CD14-positive monocyte (primary cell): Measurements from ENCODE around the gene NOTCH1. TPM values are rescaled to one million over a fixed set of nuclear protein-coding genes. Genes with fewer than 3 reads are reported as not detected.

Source experiments
- DNase-seq, 3 donors: peaks; one replicate each; pipeline ENCODE4 v3.0.0-alpha.2; 2011 to 2022
- H2AFZ ChIP-seq: 2 replicates; pipeline ENCODE4 v1.6.0; 2012; ENCODE audit warnings: mild to moderate bottlenecking, low read depth, low read length, inconsistent platforms; ENCODE audit not compliant: insufficient read depth, poor library complexity, severe bottlenecking
- H3K27ac ChIP-seq, 2 donors: 1 replicate in 1 of 2; 2 replicates in 1 of 2; pipeline ENCODE4 v1.5.1; 2012 to 2013; ENCODE audit warnings: low read length in 2 of 2, control low read depth in 1 of 2, inconsistent platforms in 1 of 2, low read depth in 1 of 2, mild to moderate bottlenecking in 1 of 2
- H3K27me3 ChIP-seq, 2 donors: one replicate each; pipeline versions ENCODE4 v1.6.0 to v1.6.1; 2011 to 2013; ENCODE audit warnings: low read length in 2 of 2; ENCODE audit not compliant: control insufficient read depth in 2 of 2, insufficient read depth in 2 of 2
- H3K36me3 ChIP-seq, 2 donors: replicated peaks in 1 of 2; 1 replicate in 1 of 2; 2 replicates in 1 of 2; pipeline versions ENCODE4 v1.5.1 to v1.6.1; 2012 to 2013; ENCODE audit warnings: low read length in 2 of 2, control low read depth in 1 of 2, inconsistent platforms in 1 of 2, mild to moderate bottlenecking in 1 of 2; ENCODE audit not compliant: insufficient read depth in 2 of 2, control insufficient read depth in 1 of 2
- H3K4me1 ChIP-seq, 2 donors: 1 replicate in 1 of 2; 2 replicates in 1 of 2; pipeline versions ENCODE4 v1.5.1 to v1.6.1; 2012 to 2013; ENCODE audit warnings: low read length in 2 of 2, control low read depth in 1 of 2, inconsistent platforms in 1 of 2, mild to moderate bottlenecking in 1 of 2, moderate library complexity in 1 of 2; ENCODE audit not compliant: insufficient read depth in 2 of 2, control insufficient read depth in 1 of 2
- H3K4me2 ChIP-seq: replicated peaks from 2 replicates; pipeline ENCODE3; 2012; ENCODE audit warnings: low read length, moderate library complexity, mild to moderate bottlenecking; ENCODE audit not compliant: poor library complexity, severe bottlenecking; ENCODE audit errors: extremely low read depth
- H3K4me3 ChIP-seq, 3 experiments: fragments of 200-600 bp in 1 of 3; sonication (generic) in 1 of 3; replicated peaks in 1 of 3; 1 replicate in 2 of 3; 2 replicates in 1 of 3; pipeline ENCODE4 v1.5.1; 2011 to 2013; ENCODE audit warnings: low read length in 3 of 3, mild to moderate bottlenecking in 3 of 3, control low read depth in 2 of 3, low read depth in 2 of 3, inconsistent platforms in 1 of 3, moderate library complexity in 1 of 3
- H3K79me2 ChIP-seq: 2 replicates; pipeline ENCODE4 v1.6.0; 2012; ENCODE audit warnings: mild to moderate bottlenecking, control low read depth, inconsistent platforms, low read length, moderate library complexity; ENCODE audit not compliant: insufficient read depth
- H3K9ac ChIP-seq: 2 replicates; pipeline ENCODE4 v1.6.0; 2017; ENCODE audit warnings: low read length, mild to moderate bottlenecking; ENCODE audit not compliant: insufficient read depth, poor library complexity, severe bottlenecking
- H3K9me3 ChIP-seq, 2 donors: replicated peaks in 1 of 2; 1 replicate in 1 of 2; 2 replicates in 1 of 2; pipeline versions ENCODE4 v1.5.1 to v1.6.1; 2012 to 2013; ENCODE audit warnings: low read length in 2 of 2, control low read depth in 1 of 2; ENCODE audit not compliant: control insufficient read depth in 1 of 2, insufficient read depth in 1 of 2
- H4K20me1 ChIP-seq: 2 replicates; pipeline ENCODE4 v1.6.0; 2012; ENCODE audit warnings: mild to moderate bottlenecking, low read length, control low read depth, moderate library complexity; ENCODE audit not compliant: insufficient read depth
- H3K27ac Mint-ChIP-seq, 7 donors: one replicate each; pipeline ENCODE4 v1.8.0; 2020; ENCODE audit warnings: mild to moderate bottlenecking in 7 of 7, mixed read lengths in 7 of 7, moderate library complexity in 6 of 7, inconsistent platforms in 2 of 7
- H3K27me3 Mint-ChIP-seq, 3 donors: one replicate each; pipeline ENCODE4 v1.8.0; 2021 to 2022; ENCODE audit warnings: low read depth in 3 of 3, mild to moderate bottlenecking in 3 of 3, mixed read lengths in 3 of 3, moderate library complexity in 3 of 3, inconsistent platforms in 1 of 3
- H3K36me3 Mint-ChIP-seq, 2 donors: one replicate each; pipeline ENCODE4 v1.8.0; 2020; ENCODE audit warnings: mixed read lengths in 2 of 2, inconsistent platforms in 1 of 2, mild to moderate bottlenecking in 1 of 2
- H3K4me1 Mint-ChIP-seq: one replicate; pipeline ENCODE4 v1.8.0; 2020; ENCODE audit warnings: mild to moderate bottlenecking, mixed read lengths
- H3K4me3 Mint-ChIP-seq, 2 donors: one replicate each; pipeline ENCODE4 v1.8.0; 2020; ENCODE audit warnings: mild to moderate bottlenecking in 2 of 2, mixed read lengths in 2 of 2, moderate library complexity in 1 of 2
- H3K9me3 Mint-ChIP-seq, 7 donors: one replicate each; pipeline ENCODE4 v1.8.0; 2020 to 2022; ENCODE audit warnings: mixed read lengths in 7 of 7, mild to moderate bottlenecking in 6 of 7, moderate library complexity in 6 of 7, inconsistent platforms in 2 of 7
- WGBS: methylation state at CpG from one replicate; pipeline ENCODE4 v1.1.5; 2013; ENCODE audit warnings: missing lambda C conversion rate; ENCODE audit not compliant: insufficient coverage; 5-methylcytosine and 5-hydroxymethylcytosine counted together
- intact Hi-C, 2 donors: fragments of 100-400 bp; cut with micrococcal nuclease; formaldehyde crosslinking; loops; one replicate each; pipeline versions ENCODE4 v1.15.0 to v1.15.1; 2023
- polyA plus RNA-seq, 3 donors: library from polyadenylated mRNA; depleted of rRNA in 1 of 3; unstranded in 2 of 3; stranded (reverse) in 1 of 3; fragments of 300-500 nt in 2 of 3; fragments of >200 nt in 1 of 3; fragmentation: Illumina TruSeq in 2 of 3; gene quantifications; 1 replicate in 2 of 3; 2 replicates in 1 of 3; pipeline ENCODE4 v1.2.3, GENCODE V29; 2012 to 2021
- TF ChIP-seq, protein P1 (sequence below): fragments of 200-600 bp; IDR thresholded peaks from one replicate; pipeline ENCODE4 v1.8.0; 2022; ENCODE audit warnings: antibody characterized with exemption, mild to moderate bottlenecking

Gene NOTCH1
- polyA plus RNA-seq, 3 donors: 1.4 to 33.0 (median 2.2) TPM

DNA sequence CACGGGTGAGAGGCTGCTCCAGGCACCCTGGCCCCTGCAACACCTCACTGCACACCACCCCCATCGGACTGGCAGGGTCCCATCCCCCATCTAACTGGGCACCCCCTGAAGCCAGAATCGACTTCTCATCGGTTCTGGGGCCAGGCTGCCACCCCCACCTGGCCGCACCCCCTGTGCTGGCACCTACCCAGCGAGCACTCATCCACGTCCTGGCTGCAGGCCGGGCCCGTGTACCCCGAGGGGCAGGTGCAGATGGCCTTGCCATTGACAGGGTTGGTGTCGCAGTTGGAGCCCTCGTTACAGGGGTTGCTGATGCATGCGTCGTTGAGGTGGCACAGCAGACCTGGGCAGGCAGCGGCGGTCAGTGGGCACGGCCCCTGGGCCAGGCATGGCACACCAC is 27.9 kb downstream of the NOTCH1 start:
- TF ChIP-seq, protein P1, sequence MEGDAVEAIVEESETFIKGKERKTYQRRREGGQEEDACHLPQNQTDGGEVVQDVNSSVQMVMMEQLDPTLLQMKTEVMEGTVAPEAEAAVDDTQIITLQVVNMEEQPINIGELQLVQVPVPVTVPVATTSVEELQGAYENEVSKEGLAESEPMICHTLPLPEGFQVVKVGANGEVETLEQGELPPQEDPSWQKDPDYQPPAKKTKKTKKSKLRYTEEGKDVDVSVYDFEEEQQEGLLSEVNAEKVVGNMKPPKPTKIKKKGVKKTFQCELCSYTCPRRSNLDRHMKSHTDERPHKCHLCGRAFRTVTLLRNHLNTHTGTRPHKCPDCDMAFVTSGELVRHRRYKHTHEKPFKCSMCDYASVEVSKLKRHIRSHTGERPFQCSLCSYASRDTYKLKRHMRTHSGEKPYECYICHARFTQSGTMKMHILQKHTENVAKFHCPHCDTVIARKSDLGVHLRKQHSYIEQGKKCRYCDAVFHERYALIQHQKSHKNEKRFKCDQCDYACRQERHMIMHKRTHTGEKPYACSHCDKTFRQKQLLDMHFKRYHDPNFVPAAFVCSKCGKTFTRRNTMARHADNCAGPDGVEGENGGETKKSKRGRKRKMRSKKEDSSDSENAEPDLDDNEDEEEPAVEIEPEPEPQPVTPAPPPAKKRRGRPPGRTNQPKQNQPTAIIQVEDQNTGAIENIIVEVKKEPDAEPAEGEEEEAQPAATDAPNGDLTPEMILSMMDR: no peak
- Histone ChIP-seq H3K9me3 (no peaks in the 10 kb centered on the region), H3K4me2 (no peak overlapping the region), H3K9ac (no peak overlapping the region), H3K4me3 (no peak overlapping the region), H3K4me1 (peaks cover 24 to 26% of the 10 kb centered on the region in 2 donors), H3K27me3 (no peaks in the 10 kb centered on the region), H3K27ac (no peak overlapping the region), H3K36me3 (peaks cover 68 to 81% of the 10 kb centered on the region in 2 donors), H3K79me2 (peaks cover 8% of the 10 kb centered on the region), H2AFZ (no peak overlapping the region), H4K20me1 (peaks cover 55% of the 10 kb centered on the region)
- no peak for DNase-seq
- H3K4me1 Mint-ChIP-seq: peaks cover 13% of the 10 kb centered on the region
- WGBS: 96% methylated on average over 11 of the region's 17 CpGs
- intact Hi-C loops: no loop called here
- peaks cover 0 to 7% (median 2%) of the 10 kb centered on the region in 3 donors for H3K27me3 Mint-ChIP-seq
- H3K4me3 Mint-ChIP-seq: no peak overlapping the region
- peaks cover 54 to 71% of the 10 kb centered on the region in 2 donors for H3K36me3 Mint-ChIP-seq
- no peaks in the 10 kb centered on the region for H3K9me3 Mint-ChIP-seq
- no peak overlapping the region for H3K27ac Mint-ChIP-seq

DNA sequence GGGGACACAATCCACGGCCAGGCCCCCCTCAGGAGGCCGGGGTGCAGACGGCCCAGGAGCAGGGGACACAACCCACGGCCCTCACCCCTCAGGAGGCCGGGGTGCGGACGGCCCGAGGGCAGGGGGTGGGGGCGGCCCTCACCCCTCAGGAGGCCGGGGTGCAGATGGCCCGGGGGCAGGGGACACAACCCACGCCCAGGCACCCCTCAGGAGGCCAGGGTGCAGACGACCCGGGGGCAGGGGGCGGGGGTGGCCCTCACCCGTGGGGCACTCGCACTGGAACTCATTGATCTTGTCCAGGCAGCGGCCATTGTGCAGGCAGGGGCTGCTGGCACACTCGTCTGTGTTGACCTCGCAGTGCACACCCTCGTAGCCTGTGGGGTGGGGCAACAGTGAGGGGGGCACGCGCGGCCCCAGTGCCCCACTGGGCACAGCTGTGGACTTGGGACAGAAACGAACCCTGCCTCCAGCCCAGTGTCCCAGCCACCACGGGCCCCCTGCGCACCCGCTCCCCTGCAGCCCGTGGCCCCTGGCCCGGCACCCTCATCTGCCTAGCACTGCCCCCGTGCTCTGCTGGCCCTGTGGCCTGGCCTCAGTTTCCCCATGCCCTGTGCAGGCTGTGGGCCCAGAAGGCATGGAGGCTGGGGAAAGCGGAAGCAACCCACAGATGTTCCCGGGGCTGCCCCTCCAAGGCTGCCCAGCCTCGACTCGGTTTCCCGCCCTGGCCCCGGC is 28.7 kb downstream of the NOTCH1 start:
- no peak for DNase-seq
- Histone ChIP-seq H3K79me2 (peaks cover 8% of the 10 kb centered on the region), H3K4me1 (peaks cover 16 to 18% of the 10 kb centered on the region in 2 donors), H3K9ac (no peak overlapping the region), H3K36me3 (peaks cover 75 to 88% of the 10 kb centered on the region in 2 donors), H3K27me3 (no peaks in the 10 kb centered on the region), H4K20me1 (peaks cover 63% of the 10 kb centered on the region), H3K9me3 (no peaks in the 10 kb centered on the region), H3K27ac (no peak overlapping the region), H3K4me3 (no peak overlapping the region), H2AFZ (no peak overlapping the region), H3K4me2 (no peak overlapping the region)
- Mint-ChIP-seq H3K36me3 (peaks cover 52 to 76% of the 10 kb centered on the region in 2 donors), H3K4me3 (no peak overlapping the region), H3K4me1 (peaks cover 10% of the 10 kb centered on the region), H3K27ac (no peak overlapping the region), H3K27me3 (peaks cover 0 to 7% (median 2%) of the 10 kb centered on the region in 3 donors), H3K9me3 (no peaks in the 10 kb centered on the region)
- 99% methylated on average over 31 of the region's 37 CpGs for WGBS
- TF ChIP-seq, protein P1: no peak
- intact Hi-C loops: no loop called here
